Measurements from ENCODE around the gene ZDHHC16.
A peak's percentile ranks its signal among the peaks of the same experiment; 100 is the strongest.

DNA sequence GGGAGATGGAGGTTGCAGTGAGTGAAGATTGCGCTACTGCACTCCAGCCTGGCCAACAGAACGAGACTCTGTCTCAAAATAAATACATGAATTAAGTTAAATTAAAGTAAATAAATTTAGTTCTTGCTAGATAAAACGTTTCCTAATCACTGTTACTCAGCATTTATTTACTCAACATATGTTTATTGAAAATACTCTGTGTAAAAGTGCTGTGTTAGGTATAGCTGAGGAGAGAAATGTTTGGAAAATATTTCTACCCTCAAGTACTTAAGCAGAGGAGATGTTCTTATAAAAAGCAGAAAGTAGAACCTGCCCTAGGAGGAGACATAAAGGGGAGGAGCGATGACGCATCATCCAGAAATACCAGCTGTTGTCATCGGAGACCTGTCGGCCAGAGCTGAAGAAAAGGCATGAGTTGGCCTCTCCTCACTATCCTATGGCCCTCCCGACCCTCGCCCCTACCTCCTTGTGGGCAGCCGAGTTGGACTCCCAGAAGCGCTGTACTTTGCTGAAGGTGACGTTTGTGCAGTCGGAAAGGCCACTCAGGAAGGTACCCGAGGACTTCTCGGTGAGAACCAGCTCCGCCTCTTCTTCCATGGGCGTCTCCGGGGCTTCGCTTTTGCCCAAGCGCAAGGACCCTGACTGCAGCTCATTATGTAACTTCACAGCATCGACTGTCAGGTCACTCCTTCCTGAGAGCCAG lies 46.0 kb upstream of the ZDHHC16 start:
- TF ChIP-seq, protein P1, sequence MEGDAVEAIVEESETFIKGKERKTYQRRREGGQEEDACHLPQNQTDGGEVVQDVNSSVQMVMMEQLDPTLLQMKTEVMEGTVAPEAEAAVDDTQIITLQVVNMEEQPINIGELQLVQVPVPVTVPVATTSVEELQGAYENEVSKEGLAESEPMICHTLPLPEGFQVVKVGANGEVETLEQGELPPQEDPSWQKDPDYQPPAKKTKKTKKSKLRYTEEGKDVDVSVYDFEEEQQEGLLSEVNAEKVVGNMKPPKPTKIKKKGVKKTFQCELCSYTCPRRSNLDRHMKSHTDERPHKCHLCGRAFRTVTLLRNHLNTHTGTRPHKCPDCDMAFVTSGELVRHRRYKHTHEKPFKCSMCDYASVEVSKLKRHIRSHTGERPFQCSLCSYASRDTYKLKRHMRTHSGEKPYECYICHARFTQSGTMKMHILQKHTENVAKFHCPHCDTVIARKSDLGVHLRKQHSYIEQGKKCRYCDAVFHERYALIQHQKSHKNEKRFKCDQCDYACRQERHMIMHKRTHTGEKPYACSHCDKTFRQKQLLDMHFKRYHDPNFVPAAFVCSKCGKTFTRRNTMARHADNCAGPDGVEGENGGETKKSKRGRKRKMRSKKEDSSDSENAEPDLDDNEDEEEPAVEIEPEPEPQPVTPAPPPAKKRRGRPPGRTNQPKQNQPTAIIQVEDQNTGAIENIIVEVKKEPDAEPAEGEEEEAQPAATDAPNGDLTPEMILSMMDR (IDR thresholded peaks at IDR 0.05), result no peak
- peak in 1 of 4 donors; percentile 40 for TF ChIP-seq POLR2A (IDR thresholded peaks at IDR 0.05)

Data from esophagus squamous epithelium (tissue), 4 donors.